Measurements from ENCODE around the gene HOXA10. TPM values are rescaled to one million over a fixed set of nuclear protein-coding genes. Genes with fewer than 3 reads are reported as not detected.

The HOXA10 gene
- polyA plus RNA-seq, 3 donors = 0.09 to 3.2 (median 0.33) TPM

DNA sequence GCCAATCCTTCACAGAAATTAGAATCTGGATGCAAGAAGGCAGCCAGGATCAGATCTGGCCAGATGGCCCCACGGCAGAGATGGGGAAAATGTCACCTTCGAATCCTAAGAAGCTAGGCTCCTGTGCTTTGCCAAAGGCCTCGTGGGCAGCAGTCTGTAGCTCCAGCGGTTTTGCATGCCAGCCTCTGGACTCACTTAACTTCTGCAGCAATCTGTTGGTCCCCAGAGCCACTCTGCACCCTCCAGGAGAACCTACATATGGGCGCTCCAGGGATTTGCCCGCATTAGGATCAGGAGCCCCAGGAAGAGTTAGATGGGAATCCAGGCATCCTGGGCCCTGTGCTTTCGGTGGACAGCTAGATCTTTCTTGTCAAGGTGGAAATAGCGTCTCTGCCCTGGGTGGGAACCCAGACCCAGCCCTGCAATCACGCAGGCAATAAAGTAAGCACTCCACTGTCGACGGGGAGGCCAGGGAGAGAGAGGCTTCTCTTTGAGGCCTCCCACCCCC, 35.9 kb upstream of the HOXA10 start:
- no peak overlapping the region for H3K27ac Mint-ChIP-seq
- 48% methylated on average over 11 of the region's 11 CpGs for WGBS (ENCODE audit: insufficient coverage)
- peaks cover 25% of the 10 kb centered on the region for H3K4me1 Mint-ChIP-seq
- H2AFZ ChIP-seq (ENCODE audit: insufficient read depth, low read depth, low read length, poor library complexity, severe bottlenecking) = no peak overlapping the region
- no peak overlapping the region for H3K27ac ChIP-seq (ENCODE audit: low read depth in 1 of 2, low read length in 2 of 2)
- H3K4me3 ChIP-seq (replicated peaks in 1 of 3; ENCODE audit: low read depth in 2 of 3, low read length in 3 of 3) = no peak overlapping the region
- H3K9ac ChIP-seq (ENCODE audit: insufficient read depth, low read length, poor library complexity, severe bottlenecking) = no peak overlapping the region
- H3K4me2 ChIP-seq (replicated peaks; ENCODE audit: extremely low read depth, low read length, poor library complexity, severe bottlenecking) = peak overlapping the region; percentile 57
- intact Hi-C loops (cut with micrococcal nuclease) = loop anchor here (5.0 to 10.0 kb wide), 3 partner anchors 362 to 885 kb away; no protein-coding TSS in a partner anchor
- peak overlapping the region in 1 of 2 donors; percentile 89 for H3K4me3 Mint-ChIP-seq
- peaks cover 7 to 8% of the 10 kb centered on the region in 2 donors for H3K36me3 Mint-ChIP-seq
- peaks cover 0 to 36% (median 8%) of the 10 kb centered on the region in 7 donors for H3K9me3 Mint-ChIP-seq
- peaks cover 12 to 17% of the 10 kb centered on the region in 2 donors for H3K4me1 ChIP-seq (ENCODE audit: control insufficient read depth in 1 of 2, insufficient read depth in 2 of 2, low read length in 2 of 2)
- TF ChIP-seq, protein P1, sequence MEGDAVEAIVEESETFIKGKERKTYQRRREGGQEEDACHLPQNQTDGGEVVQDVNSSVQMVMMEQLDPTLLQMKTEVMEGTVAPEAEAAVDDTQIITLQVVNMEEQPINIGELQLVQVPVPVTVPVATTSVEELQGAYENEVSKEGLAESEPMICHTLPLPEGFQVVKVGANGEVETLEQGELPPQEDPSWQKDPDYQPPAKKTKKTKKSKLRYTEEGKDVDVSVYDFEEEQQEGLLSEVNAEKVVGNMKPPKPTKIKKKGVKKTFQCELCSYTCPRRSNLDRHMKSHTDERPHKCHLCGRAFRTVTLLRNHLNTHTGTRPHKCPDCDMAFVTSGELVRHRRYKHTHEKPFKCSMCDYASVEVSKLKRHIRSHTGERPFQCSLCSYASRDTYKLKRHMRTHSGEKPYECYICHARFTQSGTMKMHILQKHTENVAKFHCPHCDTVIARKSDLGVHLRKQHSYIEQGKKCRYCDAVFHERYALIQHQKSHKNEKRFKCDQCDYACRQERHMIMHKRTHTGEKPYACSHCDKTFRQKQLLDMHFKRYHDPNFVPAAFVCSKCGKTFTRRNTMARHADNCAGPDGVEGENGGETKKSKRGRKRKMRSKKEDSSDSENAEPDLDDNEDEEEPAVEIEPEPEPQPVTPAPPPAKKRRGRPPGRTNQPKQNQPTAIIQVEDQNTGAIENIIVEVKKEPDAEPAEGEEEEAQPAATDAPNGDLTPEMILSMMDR (IDR thresholded peaks at IDR 0.05) = no peak
- no peaks in the 10 kb centered on the region for H3K36me3 ChIP-seq (replicated peaks in 1 of 2; ENCODE audit: control insufficient read depth in 1 of 2, insufficient read depth in 2 of 2, low read length in 2 of 2)
- peaks cover 99 to 100% (median 99%) of the 10 kb centered on the region in 3 donors for H3K27me3 Mint-ChIP-seq (ENCODE audit: low read depth in 3 of 3)
- no peaks in the 10 kb centered on the region for H4K20me1 ChIP-seq (ENCODE audit: insufficient read depth, low read length)
- no peak for DNase-seq
- no peaks in the 10 kb centered on the region for H3K79me2 ChIP-seq (ENCODE audit: insufficient read depth, low read length)
- H3K27me3 ChIP-seq (ENCODE audit: control insufficient read depth in 2 of 2, insufficient read depth in 2 of 2, low read length in 2 of 2) = peaks cover 99 to 100% of the 10 kb centered on the region in 2 donors
- peaks cover 4 to 17% of the 10 kb centered on the region in 2 donors for H3K9me3 ChIP-seq (replicated peaks in 1 of 2; ENCODE audit: control insufficient read depth in 1 of 2, insufficient read depth in 1 of 2, low read length in 2 of 2)

DNA sequence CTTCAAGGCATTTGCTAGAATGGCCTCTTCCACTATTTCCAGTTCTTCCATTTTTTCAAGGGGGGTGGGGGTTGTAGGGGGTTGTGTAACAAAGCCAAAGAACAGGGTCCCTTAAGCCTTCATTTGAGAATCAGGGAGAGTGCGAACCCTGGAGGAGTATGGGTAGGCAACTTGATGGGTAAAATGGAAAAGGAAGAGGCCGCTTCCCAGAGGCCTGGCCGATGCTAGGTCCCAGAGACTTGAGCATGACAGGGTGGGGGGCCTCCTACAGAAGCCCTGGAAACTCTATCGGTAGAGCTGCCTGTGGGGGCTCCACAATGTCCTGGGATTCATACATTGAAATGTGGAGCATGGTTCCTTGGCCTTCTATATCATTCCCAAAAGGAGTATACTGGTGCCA, 34.9 kb upstream of the HOXA10 start:
- Histone ChIP-seq H3K36me3 (replicated peaks in 1 of 2; ENCODE audit: control insufficient read depth in 1 of 2, insufficient read depth in 2 of 2, low read length in 2 of 2) (no peaks in the 10 kb centered on the region), H3K9me3 (replicated peaks in 1 of 2; ENCODE audit: control insufficient read depth in 1 of 2, insufficient read depth in 1 of 2, low read length in 2 of 2) (peaks cover 4 to 22% of the 10 kb centered on the region in 2 donors), H3K4me2 (replicated peaks; ENCODE audit: extremely low read depth, low read length, poor library complexity, severe bottlenecking) (no peak overlapping the region), H2AFZ (ENCODE audit: insufficient read depth, low read depth, low read length, poor library complexity, severe bottlenecking) (no peak overlapping the region), H3K79me2 (ENCODE audit: insufficient read depth, low read length) (no peaks in the 10 kb centered on the region), H3K9ac (ENCODE audit: insufficient read depth, low read length, poor library complexity, severe bottlenecking) (no peak overlapping the region), H3K27ac (ENCODE audit: low read depth in 1 of 2, low read length in 2 of 2) (no peak overlapping the region), H3K27me3 (ENCODE audit: control insufficient read depth in 2 of 2, insufficient read depth in 2 of 2, low read length in 2 of 2) (peaks cover 99 to 100% of the 10 kb centered on the region in 2 donors), H4K20me1 (ENCODE audit: insufficient read depth, low read length) (no peaks in the 10 kb centered on the region), H3K4me1 (ENCODE audit: control insufficient read depth in 1 of 2, insufficient read depth in 2 of 2, low read length in 2 of 2) (peaks cover 16 to 22% of the 10 kb centered on the region in 2 donors), H3K4me3 (replicated peaks in 1 of 3; ENCODE audit: low read depth in 2 of 3, low read length in 3 of 3) (no peak overlapping the region)
- H3K4me3 Mint-ChIP-seq = peak overlapping the region in 1 of 2 donors; percentile 80
- peaks cover 0 to 31% (median 12%) of the 10 kb centered on the region in 7 donors for H3K9me3 Mint-ChIP-seq
- intact Hi-C loops (cut with micrococcal nuclease) = loop anchor here (5.0 to 10.0 kb wide), 2 partner anchors 363 to 886 kb away; no protein-coding TSS in a partner anchor
- DNase-seq = no peak
- peaks cover 8 to 9% of the 10 kb centered on the region in 2 donors for H3K36me3 Mint-ChIP-seq
- peaks cover 99 to 100% (median 99%) of the 10 kb centered on the region in 3 donors for H3K27me3 Mint-ChIP-seq (ENCODE audit: low read depth in 3 of 3)
- H3K27ac Mint-ChIP-seq = no peak overlapping the region
- 73% methylated on average over 4 of the region's 4 CpGs for WGBS (ENCODE audit: insufficient coverage)
- peaks cover 35% of the 10 kb centered on the region for H3K4me1 Mint-ChIP-seq
- TF ChIP-seq, protein P1 (IDR thresholded peaks at IDR 0.05) = no peak

All from CD14-positive monocyte (primary cell).